Activated CD4-positive, alpha-beta T cell treated with anti-CD3 and anti-CD28 coated beads for 24 hours (primary cell): ENCODE measurements around the gene CPED1.
"Not testable (repeated sequence)": the region's sequence is repeated elsewhere in the genome, so short reads cannot be mapped to it uniquely, and the experiment has no call there.

Experiments used
- DNase-seq, 2 donors: peaks; one replicate each; pipeline ENCODE4 v3.0.0-alpha.2; 2020; ENCODE audit warnings: low read depth in 2 of 2

The CPED1 gene

GRCh38 chr7:121017586-121017985 is 29.1 kb downstream of the CPED1 start:
- DNase-seq: no peak

GRCh38 chr7:121019018-121019417 is 30.5 kb downstream of the CPED1 start:
- DNase-seq: no peak

- no peak for DNase-seq
These were observed 31.9 kb downstream of the CPED1 start for GRCh38 chr7:121020249-121020988.

- DNase-seq: no peak
These were observed 32.8 kb downstream of the CPED1 start for GRCh38 chr7:121020989-121021969.

GRCh38 chr7:121023194-121023593 is 34.7 kb downstream of the CPED1 start:
- DNase-seq: no peak

GRCh38 chr7:121023683-121024511 is 35.4 kb downstream of the CPED1 start:
- no peak for DNase-seq

- no peak for DNase-seq
These were observed 36.1 kb downstream of the CPED1 start for GRCh38 chr7:121024611-121025010.

GRCh38 chr7:121026159-121026558 is 37.6 kb downstream of the CPED1 start:
- DNase-seq: no peak

- DNase-seq: no peak
These were observed 38.1 kb downstream of the CPED1 start for GRCh38 chr7:121026577-121027111.

- no peak for DNase-seq
These were observed 39.5 kb downstream of the CPED1 start for GRCh38 chr7:121027761-121028669.

- no peak for DNase-seq
These were observed 40.8 kb downstream of the CPED1 start for GRCh38 chr7:121029302-121029701.

GRCh38 chr7:121030308-121030707 is 41.8 kb downstream of the CPED1 start:
- no peak for DNase-seq

- no peak for DNase-seq
These were observed 44.3 kb downstream of the CPED1 start for GRCh38 chr7:121032645-121033460.

- no peak for DNase-seq
These were observed 46.4 kb downstream of the CPED1 start for GRCh38 chr7:121034929-121035328.

- not testable (repeated sequence) for DNase-seq
These were observed 48.3 kb downstream of the CPED1 start for GRCh38 chr7:121036776-121037175.

- DNase-seq: not testable (repeated sequence)
These were observed 48.8 kb downstream of the CPED1 start for GRCh38 chr7:121037329-121037728.

- no peak for DNase-seq
These were observed 49.6 kb downstream of the CPED1 start for GRCh38 chr7:121037957-121038716.

- no peak for DNase-seq
These were observed 50.4 kb downstream of the CPED1 start for GRCh38 chr7:121038717-121039509.
